COLO829 (cell line): ENCODE results near the gene IL15.
"Not testable (repeated sequence)": the region's sequence is repeated elsewhere in the genome, so short reads cannot be mapped to it uniquely, and the experiment has no call there.

Source experiments
- DNase-seq: peaks from one replicate; pipeline ENCODE4 v3.0.0; 2012; ENCODE audit warnings: low spot score

The IL15 gene

DNA sequence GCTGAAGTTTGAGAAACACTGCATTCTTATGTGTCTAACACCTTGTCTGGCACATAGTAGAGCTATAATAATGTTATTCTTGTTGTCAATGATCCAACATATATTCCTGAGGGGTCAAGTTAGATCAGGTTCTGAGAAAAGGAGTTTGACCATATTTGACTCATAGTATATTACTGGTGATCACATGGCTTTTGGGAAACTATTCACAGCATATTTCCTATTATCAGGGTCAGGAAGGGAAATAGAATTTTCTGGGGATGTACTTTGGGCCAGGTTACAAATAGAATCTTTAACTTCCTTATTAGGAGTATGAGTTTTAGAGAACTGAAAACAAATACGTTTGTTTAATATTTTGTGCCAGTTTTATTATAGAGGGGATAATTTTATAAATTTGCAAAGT is 11.6 kb downstream of the IL15 start:
- no peak for DNase-seq

GRCh38 chr4:141652161-141652778 is 15.9 kb downstream of the IL15 start:
- no peak for DNase-seq

GRCh38 chr4:141654098-141654497 is 17.7 kb downstream of the IL15 start:
- peak; percentile 78 for DNase-seq

GRCh38 chr4:141656031-141656430 is 19.6 kb downstream of the IL15 start:
- no peak for DNase-seq

- DNase-seq: no peak
Measured at GRCh38 chr4:141657550-141658250, 21.3 kb downstream of the IL15 start.

- DNase-seq: no peak
Measured at GRCh38 chr4:141658309-141658708, 21.9 kb downstream of the IL15 start.

GRCh38 chr4:141659539-141659938 is 23.2 kb downstream of the IL15 start:
- no peak for DNase-seq

DNA sequence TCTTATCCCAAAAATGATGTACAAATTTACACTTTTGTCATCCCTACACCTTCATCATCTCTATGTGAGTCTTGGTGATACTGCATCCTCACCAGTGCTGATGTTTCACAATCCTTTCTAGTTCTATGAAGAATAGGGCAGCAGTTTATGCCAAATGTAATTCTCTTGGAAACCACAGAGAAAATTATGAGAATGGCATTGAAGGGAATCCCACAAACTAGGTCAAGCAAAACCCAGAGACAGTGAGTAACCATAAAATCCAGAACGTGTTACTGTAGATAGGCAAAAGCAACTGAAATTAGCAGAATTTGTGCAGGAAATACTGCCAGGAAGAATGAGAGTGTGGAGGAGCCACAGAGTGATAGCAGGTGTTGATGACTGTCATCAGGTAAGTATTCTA is 24.5 kb downstream of the IL15 start:
- no peak for DNase-seq

DNA sequence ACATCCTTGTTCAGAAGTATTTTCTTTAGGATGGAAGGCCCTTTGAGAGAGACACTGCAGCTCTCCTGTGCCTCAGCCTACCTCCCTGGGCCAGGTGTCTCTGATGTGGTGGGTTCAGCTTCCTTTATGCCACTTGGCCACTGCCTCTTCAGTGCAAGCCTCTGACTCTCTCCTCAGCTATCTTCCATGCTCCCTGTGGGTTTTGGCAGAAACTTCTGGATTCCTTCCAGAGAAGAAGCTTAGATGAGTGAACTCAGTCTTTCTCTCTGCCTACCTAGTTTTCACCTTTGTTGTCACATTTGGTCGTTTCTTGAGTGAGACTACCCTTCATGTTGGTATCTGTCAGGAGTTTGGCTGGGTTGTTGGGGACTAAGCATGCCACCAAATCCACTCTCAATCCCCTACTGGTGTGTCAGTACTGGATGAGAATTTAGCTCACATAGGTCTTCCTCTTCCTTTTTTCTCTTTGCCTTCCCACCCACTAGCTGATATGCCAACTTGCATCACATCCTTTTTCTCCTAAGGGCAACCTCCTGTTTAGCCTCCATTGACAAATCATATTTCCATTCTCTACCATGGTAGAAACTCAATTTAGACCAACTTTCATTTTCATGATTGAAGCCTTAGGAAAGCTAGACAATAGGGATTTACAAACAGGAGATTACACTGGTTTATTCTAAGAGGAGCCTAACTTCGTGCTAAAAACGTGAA is 32.0 kb downstream of the IL15 start:
- DNase-seq: no peak

DNA sequence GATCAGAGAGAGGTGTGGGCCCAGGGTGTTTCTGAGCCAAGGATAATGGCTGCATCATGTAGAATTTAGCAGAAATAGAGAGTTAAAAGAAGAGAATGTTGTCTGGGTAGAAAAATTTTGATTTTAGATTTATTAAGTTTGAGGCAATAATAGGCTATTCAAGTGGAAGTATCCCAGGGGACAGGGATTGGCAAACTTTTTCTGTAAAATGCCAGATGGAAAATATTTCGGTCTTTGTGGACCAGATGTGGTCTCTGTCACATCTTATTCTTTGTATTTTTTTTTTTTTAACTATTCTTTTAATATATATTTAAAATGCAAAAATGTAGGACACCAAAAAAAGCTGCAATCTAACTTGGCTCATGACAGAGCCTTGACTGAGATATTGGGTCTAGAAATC is 33.1 kb downstream of the IL15 start:
- DNase-seq: no peak

- DNase-seq: no peak
Measured at GRCh38 chr4:141675384-141675783, 39.0 kb downstream of the IL15 start.

- DNase-seq: no peak
Measured at GRCh38 chr4:141676087-141676670, 39.8 kb downstream of the IL15 start.

GRCh38 chr4:141680060-141680459 is 43.7 kb downstream of the IL15 start:
- no peak for DNase-seq

DNA sequence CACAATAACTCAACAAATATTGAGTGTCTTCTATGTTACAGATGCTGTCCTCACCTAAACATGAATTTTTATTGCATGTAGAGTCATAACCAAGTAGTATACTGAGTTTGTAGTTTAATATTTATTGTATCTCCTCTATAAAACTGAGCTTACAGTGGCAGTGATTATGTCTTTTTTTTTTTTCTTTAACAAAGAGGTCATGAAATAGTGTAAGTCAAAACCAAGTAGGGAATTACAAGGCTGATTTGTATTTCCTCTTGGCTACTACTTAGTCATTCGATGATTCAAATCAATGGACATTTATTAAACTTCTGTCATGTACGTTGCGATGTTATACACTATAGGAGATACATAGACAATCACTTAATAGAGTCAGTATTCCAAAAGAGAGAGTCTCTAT is 48.4 kb downstream of the IL15 start:
- peak; percentile 45 for DNase-seq

GRCh38 chr4:141686146-141686775 is 49.9 kb downstream of the IL15 start:
- DNase-seq: no peak

DNA sequence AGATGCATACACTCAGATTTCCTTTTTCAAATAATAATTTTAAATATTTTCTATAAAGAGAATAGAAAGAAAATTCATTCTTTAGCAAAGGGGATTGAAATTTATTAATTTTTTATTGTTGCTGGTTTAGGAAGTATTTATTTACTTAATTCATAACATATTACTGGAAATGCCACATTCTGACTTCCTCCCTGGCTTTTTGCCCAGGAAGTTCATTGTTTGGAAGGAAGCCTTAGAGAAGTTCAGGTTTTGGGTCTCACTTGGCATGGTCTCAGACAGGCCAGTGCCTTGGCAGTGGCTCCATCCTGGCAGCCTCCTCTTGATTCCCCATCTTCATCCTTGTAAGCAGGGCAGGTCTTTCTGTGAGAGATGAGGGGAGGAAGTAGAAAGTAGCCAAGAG is 50.5 kb downstream of the IL15 start:
- no peak for DNase-seq

DNA sequence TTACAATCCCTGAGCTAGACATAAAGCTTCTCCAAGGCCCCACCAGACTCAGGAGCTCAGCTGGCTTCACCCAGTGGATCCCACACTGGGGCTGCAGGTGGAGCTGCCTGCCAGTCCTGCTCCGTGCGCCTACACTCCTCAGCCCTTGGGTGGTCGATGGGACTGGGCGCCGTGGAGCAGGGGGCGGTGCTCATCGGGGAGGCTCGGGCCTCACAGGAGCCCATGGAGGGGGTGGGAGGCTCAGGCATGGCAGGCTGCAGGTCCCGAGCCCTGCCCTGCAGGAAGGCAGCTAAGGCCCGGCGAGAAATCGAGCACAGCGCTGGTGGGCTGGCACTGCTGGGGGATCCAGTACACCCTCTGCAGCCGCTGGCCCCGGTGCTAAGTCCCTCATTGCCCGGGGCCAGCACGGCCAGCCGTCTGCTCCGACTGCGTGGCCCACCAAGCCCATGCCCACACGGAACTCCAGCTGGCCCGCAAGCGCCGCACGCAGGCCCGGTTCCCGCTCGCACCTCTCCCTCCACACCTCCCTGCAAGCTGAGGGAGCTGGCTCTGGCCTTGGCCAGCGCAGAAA is 53.4 kb downstream of the IL15 start:
- DNase-seq: not testable (repeated sequence)

DNA sequence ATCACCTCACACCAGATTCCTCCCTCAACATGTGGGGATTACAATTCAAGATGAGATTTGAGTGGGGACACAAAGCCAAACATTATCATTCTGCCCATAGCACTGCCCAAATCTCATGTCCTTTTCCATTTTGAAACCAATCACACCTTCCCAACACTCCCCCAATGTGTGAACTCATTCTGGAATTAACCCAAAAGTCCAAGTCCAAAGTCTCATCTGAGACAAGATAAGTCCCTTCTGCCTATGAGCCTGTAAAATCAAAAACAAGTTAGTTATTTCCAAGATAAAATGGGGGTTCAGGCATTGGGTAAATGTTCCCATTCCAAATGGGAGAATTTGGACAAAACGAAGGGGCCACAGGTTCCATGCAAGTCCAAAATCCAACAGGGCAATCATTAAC is 54.9 kb downstream of the IL15 start:
- not testable (repeated sequence) for DNase-seq

- DNase-seq: no peak
Measured at GRCh38 chr4:141692081-141692480, 55.7 kb downstream of the IL15 start.

DNA sequence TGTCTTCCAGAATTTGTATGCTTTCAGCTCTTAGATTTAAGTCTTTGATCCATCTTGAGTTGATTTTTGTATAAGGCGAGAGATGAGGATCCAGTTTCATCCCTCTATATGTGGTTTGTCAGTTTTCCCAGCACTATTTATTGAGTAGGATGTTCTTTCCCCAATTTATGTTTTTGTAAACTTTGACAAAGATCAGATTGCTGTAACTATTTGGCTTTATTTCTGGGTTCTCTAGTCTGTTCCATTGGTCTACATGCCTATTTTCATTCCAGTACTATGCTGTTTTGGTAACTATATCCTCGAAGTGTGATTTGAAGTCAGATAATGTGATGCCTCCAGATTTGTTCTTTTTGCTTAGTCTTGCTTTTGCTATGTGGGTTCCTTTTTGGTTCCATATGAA is 60.7 kb downstream of the IL15 start:
- DNase-seq: no peak

GRCh38 chr4:141702472-141703182 is 66.2 kb downstream of the IL15 start:
- DNase-seq: no peak

- no peak for DNase-seq
Measured at GRCh38 chr4:141703497-141703896, 67.1 kb downstream of the IL15 start.
